HUES6 (cell line): ENCODE results near the gene FERMT2.

ENCODE experiments used
- H3K27ac ChIP-seq: 2 replicates; pipeline ENCODE4 v1.7.0; 2013; ENCODE audit warnings: low read depth, mild to moderate bottlenecking, low read length, inconsistent platforms
- H3K27me3 ChIP-seq: 2 replicates; pipeline ENCODE4 v1.6.1; 2013; ENCODE audit warnings: low read length; ENCODE audit not compliant: control insufficient read depth, insufficient read depth
- H3K36me3 ChIP-seq: 2 replicates; pipeline ENCODE4 v1.6.1; 2013; ENCODE audit warnings: low read length; ENCODE audit not compliant: control insufficient read depth, insufficient read depth
- H3K4me1 ChIP-seq: 2 replicates; pipeline ENCODE4 v1.6.1; 2013; ENCODE audit warnings: low read length; ENCODE audit not compliant: control insufficient read depth, insufficient read depth
- H3K4me3 ChIP-seq: 2 replicates; pipeline ENCODE4 v1.5.1; 2013; ENCODE audit warnings: low read depth, low read length
- H3K9ac ChIP-seq: one replicate; pipeline ENCODE4 v1.6.1; 2013; ENCODE audit warnings: mild to moderate bottlenecking, low read length
- H3K9me3 ChIP-seq: 2 replicates; pipeline ENCODE4 v1.6.1; 2013; ENCODE audit warnings: low read depth, low read length; ENCODE audit not compliant: control insufficient read depth, insufficient read depth

FERMT2 gene

GRCh38 chr14:52901357-52901980 lies 49.4 kb downstream of the FERMT2 start:
- peaks cover 10% of the 10 kb centered on the region; the same call in 1 of the 2 replicates for H3K4me1 ChIP-seq
- H3K9me3 ChIP-seq = no peaks in the 10 kb centered on the region
- no peak overlapping the region for H3K9ac ChIP-seq
- no peak overlapping the region for H3K27ac ChIP-seq
- no peaks in the 10 kb centered on the region for H3K27me3 ChIP-seq
- no peak overlapping the region for H3K4me3 ChIP-seq
- no peaks in the 10 kb centered on the region; the same call in 1 of the 2 replicates for H3K36me3 ChIP-seq

- no peaks in the 10 kb centered on the region for H3K9me3 ChIP-seq
- peaks cover 10% of the 10 kb centered on the region; the same call in 1 of the 2 replicates for H3K4me1 ChIP-seq
- H3K9ac ChIP-seq = no peak overlapping the region
- H3K27me3 ChIP-seq = no peaks in the 10 kb centered on the region
- H3K36me3 ChIP-seq = no peaks in the 10 kb centered on the region; the same call in 1 of the 2 replicates
- no peak overlapping the region for H3K27ac ChIP-seq
- H3K4me3 ChIP-seq = no peak overlapping the region
These were observed 50.1 kb downstream of the FERMT2 start for GRCh38 chr14:52900731-52901130.

GRCh38 chr14:52898496-52898895 lies 52.4 kb downstream of the FERMT2 start:
- Histone ChIP-seq H3K4me3 (no peak overlapping the region), H3K4me1 (peaks cover 10% of the 10 kb centered on the region; the same call in 1 of the 2 replicates), H3K9me3 (no peaks in the 10 kb centered on the region), H3K27ac (no peak overlapping the region), H3K36me3 (no peaks in the 10 kb centered on the region; the same call in 1 of the 2 replicates), H3K27me3 (no peaks in the 10 kb centered on the region), H3K9ac (no peak overlapping the region)

GRCh38 chr14:52895000-52895399 lies 55.9 kb downstream of the FERMT2 start:
- no peak overlapping the region for H3K9ac ChIP-seq
- H3K27me3 ChIP-seq = no peaks in the 10 kb centered on the region
- no peaks in the 10 kb centered on the region; the same call in 1 of the 2 replicates for H3K4me1 ChIP-seq
- H3K9me3 ChIP-seq = no peaks in the 10 kb centered on the region
- no peak overlapping the region for H3K27ac ChIP-seq
- peaks cover 28% of the 10 kb centered on the region for H3K36me3 ChIP-seq
- H3K4me3 ChIP-seq = no peak overlapping the region

GRCh38 chr14:52891800-52892199 lies 59.0 kb downstream of the FERMT2 start:
- Histone ChIP-seq H3K4me1 (no peaks in the 10 kb centered on the region), H3K27ac (no peak overlapping the region), H3K4me3 (no peak overlapping the region), H3K27me3 (no peaks in the 10 kb centered on the region), H3K36me3 (peaks cover 40% of the 10 kb centered on the region), H3K9me3 (no peaks in the 10 kb centered on the region), H3K9ac (no peak overlapping the region)

- Histone ChIP-seq H3K4me1 (no peaks in the 10 kb centered on the region), H3K9ac (no peak overlapping the region), H3K27me3 (no peaks in the 10 kb centered on the region), H3K27ac (no peak overlapping the region), H3K36me3 (peaks cover 40% of the 10 kb centered on the region), H3K4me3 (no peak overlapping the region), H3K9me3 (no peaks in the 10 kb centered on the region)
These were observed 61.7 kb downstream of the FERMT2 start for GRCh38 chr14:52888839-52889838.

GRCh38 chr14:52888159-52888558 lies 62.7 kb downstream of the FERMT2 start:
- H3K27ac ChIP-seq = no peak overlapping the region
- H3K4me3 ChIP-seq = no peak overlapping the region
- peaks cover 2% of the 10 kb centered on the region; the same call in 1 of the 2 replicates for H3K4me1 ChIP-seq
- H3K27me3 ChIP-seq = no peaks in the 10 kb centered on the region
- no peaks in the 10 kb centered on the region for H3K9me3 ChIP-seq
- peaks cover 47% of the 10 kb centered on the region for H3K36me3 ChIP-seq
- H3K9ac ChIP-seq = no peak overlapping the region

- no peak overlapping the region for H3K27ac ChIP-seq
- peaks cover 41% of the 10 kb centered on the region for H3K36me3 ChIP-seq
- H3K4me3 ChIP-seq = no peak overlapping the region
- H3K9me3 ChIP-seq = no peaks in the 10 kb centered on the region
- no peaks in the 10 kb centered on the region for H3K27me3 ChIP-seq
- H3K4me1 ChIP-seq = peaks cover 2% of the 10 kb centered on the region; the same call in 1 of the 2 replicates
- no peak overlapping the region for H3K9ac ChIP-seq
These were observed 65.6 kb downstream of the FERMT2 start for GRCh38 chr14:52885230-52885629.

GRCh38 chr14:52883658-52884057 lies 67.2 kb downstream of the FERMT2 start:
- no peak overlapping the region for H3K9ac ChIP-seq
- H3K4me3 ChIP-seq = no peak overlapping the region
- H3K4me1 ChIP-seq = peaks cover 2% of the 10 kb centered on the region; the same call in 1 of the 2 replicates
- H3K9me3 ChIP-seq = no peaks in the 10 kb centered on the region
- no peak overlapping the region for H3K27ac ChIP-seq
- peaks cover 48% of the 10 kb centered on the region for H3K36me3 ChIP-seq
- H3K27me3 ChIP-seq = no peaks in the 10 kb centered on the region

- Histone ChIP-seq H3K27ac (0 out of 2 replicates have a peak overlapping the region, but pooled peaks have one; percentile 19), H3K4me1 (peaks cover 2% of the 10 kb centered on the region; the same call in 1 of the 2 replicates), H3K4me3 (no peak overlapping the region), H3K9me3 (no peaks in the 10 kb centered on the region), H3K36me3 (peaks cover 48% of the 10 kb centered on the region), H3K9ac (no peak overlapping the region), H3K27me3 (no peaks in the 10 kb centered on the region)
These were observed 68.0 kb downstream of the FERMT2 start for GRCh38 chr14:52882824-52883223.

GRCh38 chr14:52879958-52880357 lies 70.9 kb downstream of the FERMT2 start:
- Histone ChIP-seq H3K9ac (no peak overlapping the region), H3K27me3 (no peaks in the 10 kb centered on the region), H3K36me3 (peaks cover 76% of the 10 kb centered on the region), H3K9me3 (no peaks in the 10 kb centered on the region), H3K4me3 (no peak overlapping the region), H3K4me1 (peaks cover 27% of the 10 kb centered on the region), H3K27ac (no peak overlapping the region)
